SU-DHL-6 (cell line): ENCODE data around the gene LONRF2.

Experiments
- H2AFZ ChIP-seq: fragments of 200-600 bp; sonication (generic); 2 replicates; pipeline ENCODE4 v1.6.1; 2014; ENCODE audit warnings: low read depth, mild to moderate bottlenecking, moderate library complexity, mixed read lengths, antibody characterized with exemption, low read length; ENCODE audit not compliant: severe bottlenecking
- H3F3A ChIP-seq: fragments of 200-600 bp; shearing (Covaris generic); 2 replicates; pipeline ENCODE4 v1.6.0; 2016; ENCODE audit warnings: antibody characterized with exemption, mild to moderate bottlenecking; ENCODE audit not compliant: insufficient read depth
- H3K27ac ChIP-seq: fragments of 200-600 bp; sonication (generic); 2 replicates; pipeline ENCODE4 v1.5.1; 2016; ENCODE audit warnings: low read depth, mild to moderate bottlenecking, low read length, moderate library complexity, mixed read lengths
- H3K27me3 ChIP-seq: fragments of 200-600 bp; sonication (generic), shearing (Covaris generic); 2 replicates; pipeline ENCODE4 v1.6.0; 2014; ENCODE audit warnings: mild to moderate bottlenecking, low read length
- H3K36me3 ChIP-seq: fragments of 200-600 bp; sonication (generic); 2 replicates; pipeline ENCODE4 v1.6.1; 2014; ENCODE audit warnings: mild to moderate bottlenecking, low read length, mixed read lengths
- H3K4me2 ChIP-seq: fragments of 300-600, 200-600 bp; shearing (Covaris generic), sonication (generic); 2 replicates; pipeline ENCODE4 v1.6.0; 2014; ENCODE audit warnings: low read length, low read depth, mild to moderate bottlenecking; ENCODE audit not compliant: poor library complexity, severe bottlenecking
- H3K4me3 ChIP-seq: fragments of 200-600 bp; sonication (generic); 2 replicates; pipeline ENCODE4 v1.5.1; 2014; ENCODE audit warnings: antibody characterized with exemption, low read length, mild to moderate bottlenecking, mixed read lengths; ENCODE audit not compliant: insufficient read depth, poor library complexity, severe bottlenecking
- H3K79me2 ChIP-seq: fragments of 200-600 bp; sonication (generic); 2 replicates; pipeline ENCODE4 v1.6.1; 2014; ENCODE audit warnings: mild to moderate bottlenecking, low read length, moderate library complexity; ENCODE audit not compliant: insufficient read depth
- H3K9ac ChIP-seq: fragments of 200-600 bp; sonication (generic); 2 replicates; pipeline ENCODE4 v1.7.0; 2014; ENCODE audit warnings: mild to moderate bottlenecking, low read length
- H3K9me2 ChIP-seq: fragments of 200-600 bp; sonication (generic); replicated peaks from 2 replicates; pipeline ENCODE4 v1.6.1; 2014; ENCODE audit warnings: low read length; ENCODE audit not compliant: insufficient read depth
- H3K9me3 ChIP-seq: fragments of 200-600 bp; sonication (generic); 2 replicates; pipeline ENCODE4 v1.6.1; 2014; ENCODE audit warnings: low read length, mixed read lengths; ENCODE audit not compliant: insufficient read depth
- H4K20me1 ChIP-seq: fragments of 200-600 bp; sonication (generic); 2 replicates; pipeline ENCODE4 v1.6.1; 2014; ENCODE audit warnings: low read depth, mild to moderate bottlenecking, antibody characterized with exemption, low read length, moderate library complexity, mixed read lengths
- EZH2phosphoT487 ChIP-seq: fragments of 200-600 bp; sonication (generic), shearing (Covaris generic); conservative IDR thresholded peaks from 2 replicates; pipeline ENCODE4 v1.6.1; 2018; ENCODE audit warnings: mild to moderate bottlenecking, antibody characterized with exemption, low read length, moderate library complexity, mixed read lengths
- TF ChIP-seq, protein P1 (sequence below): fragments of 200-600 bp; sonication (generic); IDR thresholded peaks from one replicate; pipeline ENCODE4 v1.5.1; 2017; ENCODE audit warnings: antibody characterized with exemption, mild to moderate bottlenecking, low read length, moderate library complexity; ENCODE audit not compliant: insufficient read depth, poor library complexity, severe bottlenecking

The LONRF2 gene

DNA sequence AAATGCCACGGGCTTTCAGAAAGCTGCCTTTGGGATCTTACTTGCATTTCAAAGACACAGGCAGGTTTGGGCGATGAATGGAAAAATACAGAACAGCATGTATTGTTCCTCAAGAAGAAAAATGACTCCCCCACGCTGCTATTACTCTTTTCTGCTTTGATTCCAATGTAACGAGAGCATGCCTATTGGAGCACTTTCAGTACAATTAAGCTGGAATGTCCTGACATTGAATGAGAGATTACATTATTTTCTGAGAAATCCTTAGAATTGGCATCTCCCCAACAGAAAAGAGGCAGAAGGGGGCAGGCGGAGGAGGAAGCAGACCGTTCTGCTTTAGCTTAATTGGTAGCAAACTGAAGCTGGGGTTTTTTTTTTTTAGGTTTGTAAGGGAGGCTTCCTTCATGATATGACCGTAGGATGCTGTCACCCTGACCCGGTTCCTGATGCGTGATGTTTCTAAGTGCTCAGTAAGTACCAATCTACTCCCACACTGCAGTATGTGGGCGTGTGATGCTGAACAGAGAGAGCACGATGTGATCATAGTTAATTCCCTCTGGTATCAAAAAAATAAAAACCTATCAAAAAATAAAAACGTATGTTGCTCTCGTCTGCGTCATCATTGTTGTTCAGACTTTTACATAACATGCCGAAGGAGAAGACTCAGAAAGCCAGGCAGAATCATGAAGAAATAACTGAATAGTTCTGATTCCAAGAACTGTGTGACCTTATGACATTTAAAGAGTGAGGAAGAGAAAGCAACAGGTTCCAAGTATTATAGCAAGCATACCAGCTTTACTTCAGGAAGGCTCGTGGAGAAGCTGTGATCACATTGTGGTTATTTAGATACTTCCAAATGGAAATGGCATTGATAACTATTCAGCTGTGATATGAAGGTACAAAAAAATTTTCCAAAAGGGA is 40.5 kb downstream of the LONRF2 start:
- Histone ChIP-seq H3K9me2 (no peaks in the 10 kb centered on the region), H2AFZ (no peak overlapping the region), H3K27me3 (no peaks in the 10 kb centered on the region), H3K4me3 (no peak overlapping the region), H3K79me2 (no peaks in the 10 kb centered on the region), H3K9ac (no peak overlapping the region), H3F3A (no peaks in the 10 kb centered on the region), H3K9me3 (no peaks in the 10 kb centered on the region), H4K20me1 (no peaks in the 10 kb centered on the region), H3K36me3 (no peaks in the 10 kb centered on the region), H3K27ac (no peak overlapping the region), H3K4me2 (no peak overlapping the region)
- TF ChIP-seq, protein P1, sequence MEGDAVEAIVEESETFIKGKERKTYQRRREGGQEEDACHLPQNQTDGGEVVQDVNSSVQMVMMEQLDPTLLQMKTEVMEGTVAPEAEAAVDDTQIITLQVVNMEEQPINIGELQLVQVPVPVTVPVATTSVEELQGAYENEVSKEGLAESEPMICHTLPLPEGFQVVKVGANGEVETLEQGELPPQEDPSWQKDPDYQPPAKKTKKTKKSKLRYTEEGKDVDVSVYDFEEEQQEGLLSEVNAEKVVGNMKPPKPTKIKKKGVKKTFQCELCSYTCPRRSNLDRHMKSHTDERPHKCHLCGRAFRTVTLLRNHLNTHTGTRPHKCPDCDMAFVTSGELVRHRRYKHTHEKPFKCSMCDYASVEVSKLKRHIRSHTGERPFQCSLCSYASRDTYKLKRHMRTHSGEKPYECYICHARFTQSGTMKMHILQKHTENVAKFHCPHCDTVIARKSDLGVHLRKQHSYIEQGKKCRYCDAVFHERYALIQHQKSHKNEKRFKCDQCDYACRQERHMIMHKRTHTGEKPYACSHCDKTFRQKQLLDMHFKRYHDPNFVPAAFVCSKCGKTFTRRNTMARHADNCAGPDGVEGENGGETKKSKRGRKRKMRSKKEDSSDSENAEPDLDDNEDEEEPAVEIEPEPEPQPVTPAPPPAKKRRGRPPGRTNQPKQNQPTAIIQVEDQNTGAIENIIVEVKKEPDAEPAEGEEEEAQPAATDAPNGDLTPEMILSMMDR: no peak
- no peak for TF ChIP-seq EZH2phosphoT487

DNA sequence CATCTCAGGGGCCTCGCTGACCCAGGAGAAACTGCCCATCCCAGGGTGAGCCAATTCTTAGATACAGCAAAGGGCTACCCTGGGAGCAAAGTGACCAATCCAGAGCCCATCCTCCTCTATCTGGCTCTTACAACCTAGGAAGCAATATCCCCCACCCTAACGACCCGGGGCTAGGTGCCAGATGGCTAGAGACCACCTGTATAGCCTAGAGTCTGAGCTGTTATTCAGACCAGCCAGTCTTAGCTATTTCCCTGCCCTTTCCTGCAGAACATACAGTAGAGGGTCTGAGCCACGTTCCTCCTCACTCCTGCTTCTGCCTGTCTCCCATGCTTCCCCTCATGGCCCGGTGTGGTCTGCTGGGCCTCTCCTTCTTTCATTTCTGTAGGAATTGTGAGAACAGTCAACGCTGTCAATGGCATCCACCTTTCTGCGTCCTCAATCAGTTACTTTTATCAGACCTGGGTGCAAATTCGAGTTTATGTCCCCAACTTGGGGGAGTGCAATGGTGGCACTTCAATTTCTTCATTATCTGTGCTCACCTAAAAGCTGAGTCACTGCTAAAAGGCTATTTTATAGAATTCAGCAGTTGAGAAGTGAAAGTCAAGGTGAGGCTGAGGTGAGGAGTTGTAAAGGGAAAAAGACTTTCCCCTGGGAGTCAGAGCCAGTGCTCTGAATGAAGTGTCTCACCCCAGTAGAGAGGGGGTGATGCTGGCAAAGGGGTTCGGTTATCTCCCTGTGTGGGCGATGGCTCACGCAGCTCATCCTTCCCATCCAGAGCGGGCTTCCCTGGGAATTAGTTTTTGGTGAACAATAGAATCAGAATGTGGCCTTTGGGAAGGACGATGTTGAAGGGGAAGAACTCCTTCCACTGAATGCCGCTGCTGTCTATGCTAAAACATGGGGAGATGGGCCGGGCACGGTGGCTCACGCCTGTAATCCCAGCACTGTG is 42.4 kb downstream of the LONRF2 start:
- no peak overlapping the region for H3K9ac ChIP-seq
- H3F3A ChIP-seq: no peaks in the 10 kb centered on the region
- H3K27me3 ChIP-seq: no peaks in the 10 kb centered on the region
- H3K4me3 ChIP-seq: no peak overlapping the region
- no peaks in the 10 kb centered on the region for H3K9me3 ChIP-seq
- H4K20me1 ChIP-seq: no peaks in the 10 kb centered on the region
- H3K9me2 ChIP-seq: no peaks in the 10 kb centered on the region
- no peak overlapping the region for H3K4me2 ChIP-seq
- no peaks in the 10 kb centered on the region for H3K36me3 ChIP-seq
- H3K79me2 ChIP-seq: no peaks in the 10 kb centered on the region
- H2AFZ ChIP-seq: no peak overlapping the region
- TF ChIP-seq EZH2phosphoT487: no peak
- TF ChIP-seq, protein P1: no peak
- H3K27ac ChIP-seq: no peak overlapping the region

DNA sequence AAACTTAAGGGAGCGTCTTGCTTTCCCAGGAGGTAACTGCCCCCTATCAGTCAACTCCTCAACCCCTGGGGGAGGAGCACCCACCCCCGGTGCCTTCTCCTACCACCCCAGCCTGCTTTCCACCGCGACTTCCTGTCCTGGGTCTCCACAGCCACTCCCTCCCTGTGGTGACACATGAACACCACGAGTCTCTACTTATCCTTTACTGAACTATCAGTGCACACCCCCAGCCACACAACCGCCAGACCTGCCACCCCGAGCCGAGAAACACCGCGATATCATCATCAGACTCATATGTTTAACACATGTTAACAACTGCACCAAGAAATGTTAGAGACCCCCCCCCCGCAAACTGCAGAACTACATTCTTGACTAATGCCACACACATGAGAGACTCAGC is 43.3 kb downstream of the LONRF2 start:
- no peak overlapping the region for H2AFZ ChIP-seq

More for the DNA sequence above, 43.3 kb downstream of the LONRF2 start:
- TF ChIP-seq EZH2phosphoT487: no peak
- TF ChIP-seq, protein P1: no peak
- Histone ChIP-seq H3K4me3 (no peak overlapping the region), H3K9me3 (no peaks in the 10 kb centered on the region), H3K27me3 (no peaks in the 10 kb centered on the region), H3K9me2 (no peaks in the 10 kb centered on the region), H3K36me3 (no peaks in the 10 kb centered on the region), H4K20me1 (no peaks in the 10 kb centered on the region), H3K4me2 (no peak overlapping the region), H3K79me2 (no peaks in the 10 kb centered on the region), H3K27ac (no peak overlapping the region), H3F3A (no peaks in the 10 kb centered on the region), H3K9ac (no peak overlapping the region)
